Myocyte (in vitro differentiated cells): ENCODE results near the gene LDHB. TPM values are rescaled to one million over a fixed set of nuclear protein-coding genes. Genes with fewer than 3 reads are reported as not detected.
"Not testable (repeated sequence)": the region's sequence is repeated elsewhere in the genome, so short reads cannot be mapped to it uniquely, and the experiment has no call there.

ENCODE experiments used
- DNase-seq: peaks from one replicate; pipeline ENCODE4 v3.0.0-alpha.2; 2012; ENCODE audit warnings: low read depth
- polyA plus RNA-seq: library from polyadenylated mRNA; unstranded; fragments of >200 nt; gene quantifications from one replicate; pipeline ENCODE4 v1.2.1, GENCODE V29; 2012; ENCODE audit warnings: missing spikeins
- total RNA-seq: library from RNA; depleted of rRNA; stranded (reverse); fragments of >200 nt; gene quantifications from 2 replicates; pipeline ENCODE4 v1.2.3, GENCODE V29; 2014

Gene LDHB
- 575 and 625 TPM in 2 replicates for total RNA-seq
- polyA plus RNA-seq = 309 TPM

DNA sequence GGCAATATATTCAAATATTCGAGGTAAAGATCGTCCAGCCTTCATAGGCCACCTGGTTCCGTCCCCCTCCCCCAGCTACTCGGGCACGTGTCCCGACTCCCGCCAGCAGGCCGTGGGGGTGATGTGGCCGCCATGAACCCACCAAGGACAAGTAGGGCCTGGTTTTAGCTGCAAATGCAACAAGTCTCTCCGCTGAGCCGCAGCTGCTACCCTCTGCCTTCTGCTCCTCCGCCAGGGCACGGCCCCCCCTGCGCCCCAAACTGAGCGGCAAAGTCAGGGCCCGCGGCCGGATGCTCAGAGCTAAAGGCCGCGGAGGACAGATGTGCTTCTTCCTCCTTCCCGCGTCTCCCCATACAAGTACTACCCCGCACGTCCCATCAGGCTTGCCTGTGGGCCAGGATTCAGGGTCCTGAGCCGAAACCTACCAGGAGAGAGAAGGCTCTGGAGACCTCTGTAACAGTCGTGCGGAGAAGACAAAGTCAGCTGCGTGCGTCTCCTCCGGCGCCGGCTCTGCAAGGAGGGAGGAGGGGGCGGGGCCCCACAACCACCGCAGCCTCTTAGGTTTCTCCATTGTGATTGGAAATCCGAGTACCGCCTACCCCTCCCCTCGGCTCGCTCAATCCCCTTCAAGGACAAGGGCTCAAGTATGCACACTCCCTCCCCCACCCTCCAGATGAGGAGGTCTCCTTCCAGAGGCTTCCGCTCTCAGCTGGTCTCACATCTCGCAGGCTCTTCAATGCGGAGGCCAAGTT lies at the start of gene LDHB:
Gene LDHB, minus strand, starts transcription at position 517 of the 752 bp plus-strand sequence. CDS start 3,171 bp downstream, outside the sequence.
- DNase-seq = peak; percentile 96

DNA sequence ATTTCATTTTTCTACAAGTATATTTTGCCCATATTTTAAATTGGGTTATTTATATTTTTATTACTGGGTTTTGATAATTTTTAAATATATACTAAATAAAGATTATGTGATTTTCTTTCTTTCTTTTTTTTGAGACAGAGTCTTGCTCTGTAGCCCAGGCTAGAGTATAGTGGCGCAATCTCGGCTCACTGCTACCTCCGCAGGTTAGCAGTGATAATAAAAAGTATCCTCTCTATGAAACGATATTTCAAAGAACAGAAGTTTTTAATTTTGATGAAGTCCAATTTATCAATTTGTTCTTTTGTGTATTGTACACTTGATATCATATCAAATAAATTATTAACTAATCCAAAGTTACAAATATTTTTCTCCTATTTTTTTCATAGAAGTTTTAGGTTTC lies 47.2 kb upstream of the LDHB start:
- no peak for DNase-seq

DNA sequence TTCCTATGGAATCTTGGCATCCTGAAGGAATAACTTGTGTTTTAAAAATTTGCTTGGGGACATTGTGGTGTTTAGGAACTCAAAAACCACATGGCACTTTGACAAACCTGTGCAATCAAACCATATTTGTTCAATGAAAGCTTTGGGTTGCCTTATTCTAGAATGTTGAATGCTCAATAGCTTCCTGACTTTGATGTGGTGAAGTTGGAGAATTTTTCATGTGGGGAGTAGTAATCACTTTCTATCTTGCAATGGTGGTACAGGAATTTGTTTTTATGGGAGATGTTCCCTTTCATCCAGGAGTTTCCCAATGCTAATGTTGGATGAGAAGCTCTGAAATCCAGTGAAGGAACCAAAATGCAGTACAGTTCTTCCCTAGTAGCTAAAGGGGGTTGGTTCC lies 42.2 kb upstream of the LDHB start:
- no peak for DNase-seq

DNA sequence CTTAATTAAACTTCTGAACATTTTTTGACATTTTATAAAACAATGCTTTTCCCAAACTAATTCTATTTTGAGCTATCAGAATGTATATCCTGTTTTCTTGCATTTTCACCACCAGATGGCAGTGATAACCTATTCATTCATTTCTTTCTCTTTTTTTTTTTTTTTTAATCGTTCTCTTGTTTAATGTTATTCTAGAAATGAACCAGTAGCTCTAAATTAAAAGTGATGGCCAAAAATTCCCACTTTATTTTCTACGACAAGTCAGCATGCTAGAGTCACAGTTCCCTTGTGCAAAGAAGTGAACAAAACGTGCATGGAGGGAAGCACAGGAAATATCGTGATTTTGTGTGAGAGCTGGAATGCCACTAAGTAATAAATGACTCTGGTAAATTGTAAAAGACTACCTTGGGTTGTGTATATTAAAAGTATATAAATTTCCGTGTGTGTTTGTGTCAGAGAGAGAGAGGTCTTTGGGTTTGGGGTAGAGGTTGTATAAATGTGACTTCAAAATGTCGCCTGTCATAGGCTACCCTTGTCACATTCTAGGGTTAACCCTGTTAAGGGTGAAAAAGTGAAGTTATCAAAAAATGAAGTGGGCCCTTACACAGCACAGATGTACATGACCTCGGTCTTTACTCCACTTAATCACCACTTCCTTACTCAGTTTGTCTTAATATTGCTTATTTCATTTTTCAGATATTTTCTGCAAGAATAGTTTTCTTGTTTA lies 40.4 kb upstream of the LDHB start:
- peak; percentile 52 for DNase-seq

DNA sequence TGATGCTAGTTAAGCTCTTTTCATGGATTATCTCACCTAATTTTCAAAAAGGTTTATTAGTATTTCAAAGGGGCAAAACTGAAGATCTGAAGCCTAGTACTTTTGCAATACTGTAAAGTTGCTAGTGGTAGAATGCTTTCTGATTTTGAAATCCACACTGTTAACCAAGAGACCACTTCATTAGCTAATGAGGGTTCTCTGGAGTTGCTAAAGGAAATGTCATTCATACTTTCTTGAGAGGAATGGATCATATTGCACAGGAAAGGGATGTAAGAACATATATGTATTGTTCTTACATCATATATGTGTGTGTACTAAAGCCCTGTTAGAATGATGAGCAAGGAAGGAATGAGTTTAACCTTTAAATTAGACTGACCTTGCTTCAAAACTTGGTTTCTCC lies 39.0 kb upstream of the LDHB start:
- no peak for DNase-seq

GRCh38 chr12:21695986-21696385 lies 38.3 kb upstream of the LDHB start:
- peak; percentile 11 for DNase-seq

DNA sequence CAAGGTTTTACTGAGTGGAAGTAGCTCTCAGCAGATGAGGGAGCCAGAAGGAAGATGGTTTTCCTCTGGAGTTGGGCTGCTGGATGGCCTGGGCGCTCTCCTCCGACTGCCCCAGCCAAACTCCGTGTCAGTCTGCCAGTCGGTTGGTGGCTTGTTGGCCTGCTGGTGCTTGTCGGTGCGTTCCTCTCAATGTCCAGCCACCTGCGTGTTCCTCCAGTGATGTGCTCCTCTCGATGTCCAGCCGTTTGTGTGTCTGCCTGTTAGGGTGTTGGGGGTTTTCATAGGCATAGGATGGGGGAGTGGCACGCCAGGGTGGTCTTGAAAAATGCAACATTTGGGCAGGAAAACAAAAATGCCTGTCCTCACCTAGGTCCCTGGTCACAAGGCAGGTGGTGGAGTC lies 37.0 kb upstream of the LDHB start:
- no peak for DNase-seq

DNA sequence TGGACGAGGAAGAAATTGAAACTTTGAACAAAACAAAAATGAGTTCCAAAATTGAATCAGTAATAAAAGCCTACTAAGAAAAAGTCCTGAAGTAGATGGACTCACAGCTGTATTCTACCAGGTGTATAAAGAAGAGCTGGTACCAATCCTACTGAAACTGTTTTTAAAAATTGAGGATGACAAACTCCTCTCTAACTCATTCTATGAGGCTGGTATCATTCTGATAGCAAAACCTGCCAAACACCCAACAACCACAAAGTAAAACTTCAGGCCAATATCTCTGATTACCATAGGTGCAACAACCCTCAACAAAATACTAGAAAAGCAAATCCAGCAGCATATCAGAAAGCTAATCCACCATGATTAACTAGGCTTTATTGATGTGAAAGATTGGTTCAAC lies 33.9 kb upstream of the LDHB start:
- no peak for DNase-seq

- no peak for DNase-seq
Measured at GRCh38 chr12:21690704-21691368, 33.2 kb upstream of the LDHB start.

- no peak for DNase-seq
Measured at GRCh38 chr12:21683115-21683514, 25.5 kb upstream of the LDHB start.

DNA sequence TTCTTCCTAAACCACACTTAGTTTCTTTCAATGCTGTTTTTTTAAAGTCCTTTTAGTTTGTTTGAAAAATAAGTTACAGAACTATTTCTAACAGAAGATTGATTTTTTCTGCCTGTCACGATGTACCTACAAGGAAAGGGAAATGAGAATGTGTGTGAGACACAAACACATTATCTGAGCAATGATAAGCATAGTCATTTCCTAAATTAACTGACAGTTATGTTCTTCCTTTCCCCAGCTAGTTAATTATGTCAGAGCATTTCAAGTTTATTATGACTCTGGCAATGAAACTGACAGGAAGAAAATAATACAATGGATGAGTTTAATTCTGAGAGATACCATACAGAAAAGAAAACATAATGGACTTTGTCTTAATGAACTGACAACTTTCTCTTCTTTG lies 21.3 kb upstream of the LDHB start:
- DNase-seq = no peak

- DNase-seq = no peak
Measured at GRCh38 chr12:21677622-21678277, 20.1 kb upstream of the LDHB start.

DNA sequence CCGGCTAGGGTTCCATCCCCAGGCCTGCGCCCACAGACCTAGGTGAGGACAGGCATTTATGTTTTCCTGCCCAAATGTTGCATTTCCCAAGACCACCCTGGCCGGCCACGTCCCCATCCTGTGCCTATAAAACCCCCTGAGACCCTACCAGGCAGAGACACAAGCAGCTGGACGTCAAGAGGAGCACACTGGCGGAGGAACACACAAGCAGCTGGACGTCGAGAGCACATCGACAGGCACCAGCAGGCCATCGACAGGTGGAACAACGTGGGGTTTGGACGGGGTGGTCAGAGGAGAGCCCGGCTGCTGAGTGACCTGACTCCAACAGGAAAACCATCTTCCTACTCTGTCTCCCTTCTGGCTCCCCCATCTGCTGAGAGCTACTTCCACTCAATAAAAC lies 19.6 kb upstream of the LDHB start:
- no peak for DNase-seq

DNA sequence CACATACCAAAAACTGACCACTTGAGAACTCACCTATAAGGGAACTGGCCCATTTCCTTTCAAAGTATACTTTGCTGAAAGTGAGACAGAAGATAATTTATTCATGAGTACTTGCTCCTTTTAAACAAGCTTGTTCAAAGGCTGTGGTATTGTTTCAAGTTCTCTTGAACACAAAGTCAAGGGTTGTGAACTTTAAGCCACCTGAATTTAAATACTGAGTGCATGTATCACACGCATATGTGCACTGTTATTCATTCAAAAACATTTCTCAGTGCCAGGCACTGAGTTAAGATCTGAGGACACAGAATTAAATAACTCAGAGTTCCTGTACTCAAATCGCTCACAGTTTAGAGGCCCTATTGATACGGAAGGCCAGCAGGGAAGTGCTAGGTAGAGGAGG lies 19.1 kb upstream of the LDHB start:
- no peak for DNase-seq

DNA sequence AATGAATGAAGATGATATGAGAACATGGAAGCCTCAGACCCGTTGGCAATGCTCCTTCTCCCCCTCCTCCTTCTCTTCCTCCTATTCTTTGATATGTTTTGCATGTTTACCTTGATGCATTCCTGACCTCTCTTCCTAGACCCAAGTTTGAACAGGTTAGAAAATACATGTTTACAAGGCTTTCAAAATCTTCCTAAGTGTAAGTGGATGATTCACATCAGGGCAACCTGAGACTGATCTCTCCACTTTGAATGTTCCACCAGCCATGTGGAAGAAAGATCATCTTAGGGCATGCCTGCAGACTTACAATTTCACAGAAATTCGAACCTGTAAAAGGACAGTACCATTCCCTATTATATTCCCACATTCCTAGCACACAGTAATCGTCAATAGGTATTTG lies 18.0 kb upstream of the LDHB start:
- no peak for DNase-seq

DNA sequence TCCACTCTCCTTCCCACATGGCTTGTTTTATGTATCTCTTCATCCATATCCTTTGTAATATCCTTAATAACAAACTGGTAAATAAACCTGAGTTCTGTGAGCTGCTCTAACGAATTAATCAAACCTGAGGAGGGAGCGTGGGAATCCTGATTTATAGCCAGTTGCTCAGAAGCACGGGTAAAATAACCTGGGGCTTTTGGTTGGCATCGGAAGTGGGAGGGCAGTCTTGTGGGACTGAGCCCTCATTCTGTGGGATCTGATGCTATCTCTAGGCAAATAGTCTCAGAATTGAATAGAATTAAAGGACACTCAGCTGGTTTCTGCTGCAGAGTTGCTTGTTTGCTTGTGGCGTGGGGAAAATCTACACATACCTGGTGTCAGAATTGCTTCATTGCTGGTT lies 17.5 kb upstream of the LDHB start:
- DNase-seq = no peak

- DNase-seq = not testable (repeated sequence)
Measured at GRCh38 chr12:21673830-21674552, 16.3 kb upstream of the LDHB start.

DNA sequence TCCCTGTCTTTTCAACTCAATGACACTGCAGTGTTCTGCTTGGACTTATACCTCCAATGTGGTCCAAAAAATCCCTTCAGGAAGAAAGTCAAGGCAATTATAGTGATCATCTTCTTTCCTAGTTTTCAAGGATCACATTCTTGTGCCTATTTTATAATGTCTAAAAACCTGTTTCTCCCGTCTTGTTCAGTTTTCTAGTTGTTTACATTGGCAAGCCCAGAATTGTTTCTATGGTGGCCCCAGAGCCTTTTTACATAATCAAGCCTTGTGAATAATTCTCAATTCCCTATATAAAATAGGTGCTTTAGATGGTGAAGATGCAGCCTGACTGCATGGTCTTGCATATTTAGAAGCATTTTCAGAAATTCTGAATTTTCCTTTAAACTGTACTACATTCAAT lies 14.5 kb upstream of the LDHB start:
- no peak for DNase-seq

DNA sequence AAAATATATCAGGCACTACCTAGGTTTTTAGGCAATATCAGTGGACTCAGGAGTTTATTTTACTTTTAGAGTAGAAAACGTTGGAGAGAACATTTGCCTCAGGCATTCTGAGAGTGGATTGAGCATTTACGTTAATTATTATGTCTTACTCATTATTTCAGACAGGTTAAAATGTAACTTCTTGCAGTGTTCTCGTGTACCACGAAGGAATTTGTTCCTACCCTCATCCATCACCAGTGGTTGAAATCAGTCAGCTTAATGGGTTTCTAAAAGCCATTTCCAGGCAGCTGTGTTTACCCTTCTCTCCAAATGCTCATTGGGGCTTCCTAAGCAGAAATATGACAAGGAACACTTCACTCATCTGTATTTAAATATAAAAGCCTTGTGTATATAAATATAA lies 9.1 kb upstream of the LDHB start:
- peak; percentile 4 for DNase-seq

- no peak for DNase-seq
Measured at GRCh38 chr12:21665816-21666215, 8.2 kb upstream of the LDHB start.
